Skeletal muscle tissue (tissue), 4 donors: ENCODE results near the gene SFRP2. TPM values are rescaled to one million over a fixed set of nuclear protein-coding genes. Genes with fewer than 3 reads are reported as not detected.

Experiments
- H3K27ac ChIP-seq: one replicate; pipeline ENCODE4 v1.7.0; 2013; ENCODE audit warnings: mild to moderate bottlenecking, low read depth, low read length, inconsistent platforms
- H3K27me3 ChIP-seq, 3 donors: one replicate each; pipeline ENCODE4 v1.7.0; 2013; ENCODE audit warnings: low read length in 3 of 3; ENCODE audit not compliant: control insufficient read depth in 3 of 3, insufficient read depth in 3 of 3
- H3K36me3 ChIP-seq, 3 donors: one replicate each; pipeline ENCODE4 v1.7.0; 2013; ENCODE audit warnings: low read length in 3 of 3; ENCODE audit not compliant: control insufficient read depth in 3 of 3, insufficient read depth in 3 of 3
- H3K4me1 ChIP-seq, 3 donors: one replicate each; pipeline ENCODE4 v1.7.0; 2013; ENCODE audit warnings: low read length in 3 of 3, mild to moderate bottlenecking in 3 of 3; ENCODE audit not compliant: control insufficient read depth in 3 of 3, insufficient read depth in 3 of 3
- H3K4me3 ChIP-seq, 3 donors: one replicate each; pipeline ENCODE4 v1.7.0; 2013; ENCODE audit warnings: low read length in 3 of 3
- H3K9ac ChIP-seq, 3 donors: one replicate each; pipeline ENCODE4 v1.7.0; 2013; ENCODE audit warnings: low read length in 3 of 3, mild to moderate bottlenecking in 3 of 3, moderate library complexity in 2 of 3, low read depth in 1 of 3
- H3K9me3 ChIP-seq, 3 donors: one replicate each; pipeline ENCODE4 v1.7.0; 2013; ENCODE audit warnings: low read length in 3 of 3; ENCODE audit not compliant: control insufficient read depth in 3 of 3
- total RNA-seq: library from RNA; depleted of rRNA; stranded (reverse); fragments of >200 nt; gene quantifications from one replicate; pipeline ENCODE4 v1.2.3, GENCODE V29; 2014
- donor health status: Osteomylitis.

SFRP2 gene
- total RNA-seq, 1 donor from 2014 or later, result 14.6 TPM

DNA sequence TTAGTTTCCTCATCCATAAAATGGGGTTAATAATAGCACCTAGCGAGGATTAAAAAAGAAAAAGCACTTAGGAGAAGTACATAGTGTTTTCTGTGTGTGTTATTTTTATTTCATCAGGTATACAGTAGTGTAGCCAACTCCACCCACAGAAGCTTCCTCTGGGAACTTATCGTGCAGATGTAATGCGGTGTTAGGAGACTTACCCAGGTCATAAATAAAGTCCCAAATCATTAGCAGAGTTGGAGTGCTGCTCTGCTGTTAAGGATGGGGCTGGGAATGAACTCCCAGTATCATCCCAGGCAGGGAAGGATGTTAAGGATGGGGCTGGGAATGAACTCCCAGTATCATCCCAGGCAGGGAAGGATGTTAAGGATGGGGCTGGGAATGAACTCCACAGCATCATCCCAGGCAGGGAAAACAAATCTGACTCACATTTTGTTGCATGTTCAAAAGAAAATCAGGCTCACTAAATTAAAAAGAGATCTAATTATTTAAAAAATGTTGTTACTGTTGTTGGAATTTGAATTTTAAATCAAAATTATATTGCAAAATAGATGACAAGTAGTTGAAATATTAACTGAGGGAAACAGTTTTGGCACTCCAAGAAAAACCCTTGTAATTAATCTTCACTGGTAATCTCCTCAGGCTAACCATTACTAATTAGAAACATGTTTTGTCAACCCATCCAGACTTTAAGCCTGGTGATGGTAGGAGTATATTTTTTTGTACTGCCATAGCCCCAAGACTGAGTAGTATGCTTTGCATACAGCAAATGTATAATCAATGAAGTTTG is 10.2 kb upstream of the SFRP2 start:
- peaks cover 0 to 6% (median 0%) of the 10 kb centered on the region in 3 donors for H3K27me3 ChIP-seq

GRCh38 chr4:153798420-153798819 is 9.5 kb upstream of the SFRP2 start:
- Histone ChIP-seq H3K27ac (no peak overlapping the region), H3K4me1 (no peaks in the 10 kb centered on the region), H3K4me3 (no peak overlapping the region), H3K9me3 (no peaks in the 10 kb centered on the region), H3K27me3 (peaks cover 0 to 8% (median 6%) of the 10 kb centered on the region in 3 donors), H3K36me3 (no peaks in the 10 kb centered on the region), H3K9ac (no peak overlapping the region)

More for the DNA sequence above, 10.2 kb upstream of the SFRP2 start:
- Histone ChIP-seq H3K4me1 (no peaks in the 10 kb centered on the region), H3K4me3 (no peak overlapping the region), H3K36me3 (no peaks in the 10 kb centered on the region), H3K27ac (no peak overlapping the region), H3K9me3 (no peaks in the 10 kb centered on the region), H3K9ac (no peak overlapping the region)

GRCh38 chr4:153794006-153794405 is 5.1 kb upstream of the SFRP2 start:
- Histone ChIP-seq H3K27me3 (peaks cover 42 to 49% (median 46%) of the 10 kb centered on the region in 3 donors), H3K9me3 (no peaks in the 10 kb centered on the region), H3K9ac (no peak overlapping the region), H3K4me3 (no peak overlapping the region), H3K36me3 (no peaks in the 10 kb centered on the region), H3K4me1 (peaks cover 9 to 17% (median 16%) of the 10 kb centered on the region in 3 donors), H3K27ac (no peak overlapping the region)

DNA sequence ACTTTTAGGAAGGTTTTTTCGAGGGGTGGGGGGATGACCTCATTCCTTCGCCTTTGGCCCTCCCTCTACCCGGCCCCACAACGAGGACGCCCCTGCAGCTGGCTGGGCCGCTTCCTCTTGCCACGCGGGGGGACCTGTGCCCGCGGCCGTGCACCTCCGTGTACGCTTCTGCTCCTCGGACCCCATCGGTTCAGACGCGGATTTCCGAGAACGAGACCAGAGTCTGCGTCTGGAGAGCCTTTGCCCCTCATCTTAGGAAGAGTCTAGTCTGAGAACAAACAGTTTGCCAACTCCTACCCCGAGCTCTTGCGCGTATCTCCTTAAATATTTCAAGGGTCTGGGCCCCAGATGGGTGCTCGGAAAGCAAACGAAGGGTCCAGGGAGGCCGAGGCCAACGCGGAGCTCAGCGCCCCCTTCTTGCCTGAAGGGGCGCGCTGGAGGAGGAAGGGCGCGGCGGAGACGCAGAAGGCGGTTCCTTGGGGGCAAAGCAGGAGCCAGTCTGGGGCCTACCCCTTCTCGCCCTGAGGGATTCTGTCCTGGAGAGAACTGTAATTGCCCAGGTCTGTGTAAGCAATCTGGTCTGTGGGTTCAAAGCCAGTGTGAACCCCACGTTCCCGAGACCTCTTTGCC is 3.9 kb upstream of the SFRP2 start:
- Histone ChIP-seq H3K36me3 (no peaks in the 10 kb centered on the region), H3K27ac (no peak overlapping the region), H3K4me1 (peaks cover 11 to 24% (median 23%) of the 10 kb centered on the region in 3 donors), H3K9me3 (no peaks in the 10 kb centered on the region), H3K9ac (no peak overlapping the region), H3K27me3 (peaks cover 54 to 62% (median 57%) of the 10 kb centered on the region in 3 donors), H3K4me3 (peak overlapping the region in 2 of 3 donors; percentile 43 to 64)

DNA sequence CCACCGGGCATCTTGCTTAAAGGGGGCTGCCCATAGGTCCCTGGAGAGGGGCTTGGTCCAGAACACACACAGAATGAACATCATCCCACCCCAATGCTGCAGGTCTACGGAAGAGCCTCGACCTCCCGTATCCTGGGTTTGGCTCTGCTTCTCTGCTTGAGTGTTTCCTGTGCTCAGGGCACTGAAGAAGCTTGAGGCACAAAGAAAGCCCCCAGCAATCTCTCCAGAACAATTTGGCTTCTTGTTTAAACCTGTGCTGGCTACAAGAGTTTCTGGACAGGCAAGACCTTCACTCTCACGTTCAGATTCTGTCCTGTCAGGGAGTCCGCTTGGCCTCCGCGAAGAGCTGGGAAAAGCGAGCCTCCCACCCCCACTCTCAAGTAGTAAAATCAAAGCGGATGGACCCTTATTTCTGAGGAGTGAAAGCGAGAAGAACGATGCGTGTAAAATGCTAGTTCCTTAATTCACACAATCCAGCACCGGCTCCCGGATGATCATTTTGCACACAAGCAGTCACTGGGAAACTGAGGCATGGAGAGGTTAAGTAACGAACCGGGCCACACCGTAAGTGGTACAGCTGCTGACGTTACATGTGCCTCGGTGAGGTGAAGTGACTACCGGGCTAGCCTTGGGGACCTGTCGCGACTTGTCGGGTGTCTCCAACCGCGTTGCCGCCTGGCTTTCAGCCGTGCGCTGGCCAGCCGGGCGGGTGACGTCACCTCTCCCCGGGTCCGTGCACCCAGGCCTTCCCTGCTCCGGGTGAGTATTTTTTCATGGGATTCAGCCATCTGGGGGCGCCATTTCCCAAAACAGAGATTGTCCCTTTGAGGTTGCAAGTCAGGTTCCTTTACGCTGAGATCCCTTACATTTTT is 3.1 kb upstream of the SFRP2 start:
- Histone ChIP-seq H3K9me3 (no peaks in the 10 kb centered on the region), H3K4me3 (peak overlapping the region; percentile 43 to 64 (median 54)), H3K36me3 (no peaks in the 10 kb centered on the region), H3K27ac (no peak overlapping the region), H3K4me1 (peaks cover 11 to 24% (median 23%) of the 10 kb centered on the region in 3 donors), H3K9ac (no peak overlapping the region), H3K27me3 (peaks cover 57 to 63% (median 62%) of the 10 kb centered on the region in 3 donors)

- Histone ChIP-seq H3K27ac (no peak overlapping the region), H3K27me3 (peaks cover 62 to 70% (median 66%) of the 10 kb centered on the region in 3 donors), H3K4me3 (peak overlapping the region in 2 of 3 donors; percentile 20 to 29), H3K4me1 (peaks cover 11 to 24% (median 23%) of the 10 kb centered on the region in 3 donors), H3K9me3 (no peaks in the 10 kb centered on the region), H3K9ac (no peak overlapping the region), H3K36me3 (no peaks in the 10 kb centered on the region)
Observed at GRCh38 chr4:153790962-153791551, 2.2 kb upstream of the SFRP2 start.

- Histone ChIP-seq H3K27me3 (peaks cover 62 to 74% (median 66%) of the 10 kb centered on the region in 3 donors), H3K9ac (no peak overlapping the region), H3K36me3 (no peaks in the 10 kb centered on the region), H3K4me3 (no peak overlapping the region), H3K9me3 (no peaks in the 10 kb centered on the region), H3K4me1 (peaks cover 11 to 24% (median 23%) of the 10 kb centered on the region in 3 donors), H3K27ac (no peak overlapping the region)
Observed at GRCh38 chr4:153790500-153790865, 1.6 kb upstream of the SFRP2 start.

GRCh38 chr4:153789741-153790499 is 1.0 kb upstream of the SFRP2 start:
- H3K27me3 ChIP-seq, result peaks cover 62 to 75% (median 66%) of the 10 kb centered on the region in 3 donors
- H3K4me1 ChIP-seq, result peaks cover 11 to 24% (median 23%) of the 10 kb centered on the region in 3 donors
- no peak overlapping the region for H3K27ac ChIP-seq
- H3K36me3 ChIP-seq, result no peaks in the 10 kb centered on the region
- no peaks in the 10 kb centered on the region for H3K9me3 ChIP-seq
- H3K4me3 ChIP-seq, result peak overlapping the region in 2 of 3 donors; percentile 15 to 52
- H3K9ac ChIP-seq, result no peak overlapping the region

GRCh38 chr4:153788051-153788412 is 851 bp downstream of the SFRP2 start:
- no peak overlapping the region for H3K27ac ChIP-seq
- peaks cover 11 to 24% (median 23%) of the 10 kb centered on the region in 3 donors for H3K4me1 ChIP-seq
- no peaks in the 10 kb centered on the region for H3K36me3 ChIP-seq
- H3K9ac ChIP-seq, result no peak overlapping the region
- peak overlapping the region; percentile 52 to 56 (median 54) for H3K4me3 ChIP-seq
- H3K9me3 ChIP-seq, result no peaks in the 10 kb centered on the region
- H3K27me3 ChIP-seq, result peaks cover 61 to 72% (median 66%) of the 10 kb centered on the region in 3 donors
